ENCODE measurements around the gene DIAPH3.

DIAPH3 gene

DNA sequence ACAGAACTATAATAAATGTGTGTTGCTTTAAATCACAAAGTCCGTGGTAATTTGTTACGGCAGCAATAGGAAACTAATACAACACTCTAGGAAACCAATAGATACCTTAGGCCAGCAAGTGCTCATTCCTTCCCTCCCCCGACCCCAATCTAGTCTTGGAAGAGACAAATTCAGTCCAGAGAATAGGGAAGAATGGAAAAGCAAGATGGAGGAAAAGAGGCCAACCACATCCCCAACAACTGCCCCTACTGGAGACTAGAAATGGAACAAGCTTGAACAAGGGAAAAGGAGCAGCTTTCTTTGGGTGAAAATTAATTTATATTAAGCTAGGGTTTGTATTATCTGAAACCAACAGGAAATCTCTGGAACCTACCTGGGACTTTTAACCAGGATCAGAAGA, 54.4 kb downstream of the DIAPH3 start:
- no peak for DNase-seq (ENCODE audit: low read depth, low spot score)
- in situ Hi-C loops (cut with HindIII; ENCODE audit: low sequenced_read_pairs), result no loop called here
- TF ChIP-seq, protein P1, sequence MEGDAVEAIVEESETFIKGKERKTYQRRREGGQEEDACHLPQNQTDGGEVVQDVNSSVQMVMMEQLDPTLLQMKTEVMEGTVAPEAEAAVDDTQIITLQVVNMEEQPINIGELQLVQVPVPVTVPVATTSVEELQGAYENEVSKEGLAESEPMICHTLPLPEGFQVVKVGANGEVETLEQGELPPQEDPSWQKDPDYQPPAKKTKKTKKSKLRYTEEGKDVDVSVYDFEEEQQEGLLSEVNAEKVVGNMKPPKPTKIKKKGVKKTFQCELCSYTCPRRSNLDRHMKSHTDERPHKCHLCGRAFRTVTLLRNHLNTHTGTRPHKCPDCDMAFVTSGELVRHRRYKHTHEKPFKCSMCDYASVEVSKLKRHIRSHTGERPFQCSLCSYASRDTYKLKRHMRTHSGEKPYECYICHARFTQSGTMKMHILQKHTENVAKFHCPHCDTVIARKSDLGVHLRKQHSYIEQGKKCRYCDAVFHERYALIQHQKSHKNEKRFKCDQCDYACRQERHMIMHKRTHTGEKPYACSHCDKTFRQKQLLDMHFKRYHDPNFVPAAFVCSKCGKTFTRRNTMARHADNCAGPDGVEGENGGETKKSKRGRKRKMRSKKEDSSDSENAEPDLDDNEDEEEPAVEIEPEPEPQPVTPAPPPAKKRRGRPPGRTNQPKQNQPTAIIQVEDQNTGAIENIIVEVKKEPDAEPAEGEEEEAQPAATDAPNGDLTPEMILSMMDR (IDR thresholded peaks at IDR 0.05; ENCODE audit: low read depth, low read length), result no peak
- no peak overlapping the region for H3K4me3 ChIP-seq (ENCODE audit: low read depth, low read length)

DNA sequence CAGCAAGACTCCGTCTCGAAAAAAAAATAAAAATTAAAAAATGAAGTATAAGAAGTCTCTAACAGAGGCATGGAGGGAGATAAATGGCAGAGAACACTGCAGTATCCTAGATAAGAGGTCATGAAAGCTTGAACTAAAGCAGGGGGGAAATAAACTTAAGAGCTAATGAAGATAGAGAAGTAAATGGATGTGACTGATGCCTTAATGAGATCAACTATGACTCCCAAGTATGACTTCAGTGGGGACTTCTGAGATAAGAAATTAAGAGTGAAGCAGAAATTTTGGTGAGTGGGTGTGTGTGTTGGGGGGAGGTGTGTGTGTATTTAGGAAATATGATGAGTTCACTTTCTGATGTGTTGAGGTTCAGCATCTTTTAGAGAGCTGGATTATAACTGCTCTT, 55.1 kb downstream of the DIAPH3 start:
- TF ChIP-seq, protein P1 (IDR thresholded peaks at IDR 0.05; ENCODE audit: low read depth, low read length), result no peak
- no peak for DNase-seq (ENCODE audit: low read depth, low spot score)
- H3K4me3 ChIP-seq (ENCODE audit: low read depth, low read length), result no peak overlapping the region
- in situ Hi-C loops (cut with HindIII; ENCODE audit: low sequenced_read_pairs), result no loop called here

DNA sequence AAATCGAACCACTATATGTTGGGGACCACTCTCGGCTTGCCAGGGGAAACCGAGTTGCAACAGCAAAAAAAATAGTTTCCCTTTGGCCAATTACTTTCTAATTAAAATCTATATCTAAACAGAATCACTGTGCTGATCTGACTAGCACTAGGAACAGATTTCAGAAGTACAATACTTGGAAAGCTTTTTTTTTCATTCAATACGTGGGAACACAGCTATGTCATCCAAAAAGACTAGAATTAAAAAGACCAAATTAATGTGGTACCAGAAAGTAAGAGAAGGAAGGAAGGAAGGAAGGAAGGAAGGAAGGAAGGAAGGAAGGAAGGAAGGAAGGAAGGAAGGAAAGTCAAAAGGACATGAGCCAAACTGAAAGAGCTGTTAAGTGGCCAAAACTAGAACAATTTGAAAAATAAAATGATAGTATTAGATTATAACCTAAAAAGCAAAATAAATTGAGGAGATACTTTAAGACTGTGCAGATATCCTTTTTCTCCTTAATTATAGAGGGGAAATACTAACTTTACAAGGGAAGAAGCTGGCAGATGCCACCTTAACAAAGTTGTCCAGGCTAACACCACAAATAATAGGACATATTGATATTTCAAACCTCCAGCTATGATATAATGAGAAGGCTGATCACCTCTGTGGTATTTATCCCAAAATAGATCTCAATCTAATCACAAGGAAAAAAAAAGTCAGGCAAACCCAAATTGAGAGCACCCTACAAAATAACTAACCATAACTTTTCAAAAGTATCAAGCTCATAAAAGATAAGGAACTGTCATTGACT, 63.9 kb downstream of the DIAPH3 start:
- no peak for DNase-seq (ENCODE audit: low read depth, low spot score)
- in situ Hi-C loops (cut with HindIII; ENCODE audit: low sequenced_read_pairs), result no loop called here
- TF ChIP-seq, protein P1 (IDR thresholded peaks at IDR 0.05; ENCODE audit: low read depth, low read length), result no peak
- no peak overlapping the region for H3K4me3 ChIP-seq (ENCODE audit: low read depth, low read length)

DNA sequence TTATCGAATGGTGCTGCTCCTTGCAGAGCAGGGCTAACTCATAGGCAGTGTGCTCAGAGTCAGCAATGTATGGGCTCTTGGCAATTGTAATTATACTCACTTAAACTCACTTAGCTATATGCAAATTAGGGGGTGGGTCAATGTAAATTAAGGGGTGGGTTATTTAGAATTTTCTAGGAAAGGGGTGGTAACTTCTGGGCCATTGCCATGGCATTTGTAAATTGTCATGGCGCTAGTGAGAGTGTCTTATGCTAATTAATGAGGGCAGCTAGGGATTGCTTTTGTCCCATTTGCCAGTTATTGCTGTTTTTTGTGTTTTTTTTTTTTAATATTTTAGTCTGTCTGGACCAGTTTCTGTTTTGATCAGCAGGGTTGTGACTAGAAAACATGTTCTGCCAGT, 68.4 kb downstream of the DIAPH3 start:
- no peak overlapping the region for H3K4me3 ChIP-seq (ENCODE audit: low read depth, low read length)
- no peak for DNase-seq (ENCODE audit: low read depth, low spot score)
- in situ Hi-C loops (cut with HindIII; ENCODE audit: low sequenced_read_pairs), result no loop called here
- TF ChIP-seq, protein P1 (IDR thresholded peaks at IDR 0.05; ENCODE audit: low read depth, low read length), result no peak

DNA sequence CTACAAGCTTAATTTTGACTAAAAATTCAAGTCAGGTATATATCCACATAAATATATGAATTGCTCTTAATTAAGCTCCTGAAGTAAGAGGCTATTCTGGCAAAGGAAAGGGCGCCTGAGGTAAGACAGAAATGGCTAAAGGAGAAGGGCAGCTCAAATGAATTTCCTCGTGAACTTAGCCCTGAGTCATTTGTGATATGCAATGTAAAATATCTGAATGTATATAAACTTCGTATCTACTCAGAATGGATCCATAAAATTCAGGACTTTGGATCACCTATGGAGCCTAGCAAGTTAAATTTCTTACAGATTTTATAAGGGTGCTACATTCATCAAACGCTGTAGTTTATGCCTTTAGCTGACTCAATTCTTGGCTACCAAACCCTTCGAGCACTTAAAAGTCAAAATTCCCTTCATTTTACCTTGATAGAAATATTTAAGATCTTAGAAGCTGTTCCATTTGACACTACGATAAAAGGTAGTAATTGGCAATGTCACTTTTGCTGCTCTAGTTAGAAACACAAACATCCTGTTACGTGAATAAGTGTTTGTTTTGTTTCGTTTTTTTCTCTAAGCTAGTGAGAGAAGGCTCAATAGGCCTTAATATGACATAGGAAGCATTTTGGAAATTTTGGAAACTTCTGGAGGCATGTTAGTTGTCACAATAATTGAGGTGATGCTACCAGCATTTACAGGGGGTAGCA, 69.2 kb downstream of the DIAPH3 start:
- in situ Hi-C loops (cut with HindIII; ENCODE audit: low sequenced_read_pairs), result no loop called here
- DNase-seq (ENCODE audit: low read depth, low spot score), result no peak
- TF ChIP-seq, protein P1 (IDR thresholded peaks at IDR 0.05; ENCODE audit: low read depth, low read length), result no peak
- no peak overlapping the region for H3K4me3 ChIP-seq (ENCODE audit: low read depth, low read length)

DNA sequence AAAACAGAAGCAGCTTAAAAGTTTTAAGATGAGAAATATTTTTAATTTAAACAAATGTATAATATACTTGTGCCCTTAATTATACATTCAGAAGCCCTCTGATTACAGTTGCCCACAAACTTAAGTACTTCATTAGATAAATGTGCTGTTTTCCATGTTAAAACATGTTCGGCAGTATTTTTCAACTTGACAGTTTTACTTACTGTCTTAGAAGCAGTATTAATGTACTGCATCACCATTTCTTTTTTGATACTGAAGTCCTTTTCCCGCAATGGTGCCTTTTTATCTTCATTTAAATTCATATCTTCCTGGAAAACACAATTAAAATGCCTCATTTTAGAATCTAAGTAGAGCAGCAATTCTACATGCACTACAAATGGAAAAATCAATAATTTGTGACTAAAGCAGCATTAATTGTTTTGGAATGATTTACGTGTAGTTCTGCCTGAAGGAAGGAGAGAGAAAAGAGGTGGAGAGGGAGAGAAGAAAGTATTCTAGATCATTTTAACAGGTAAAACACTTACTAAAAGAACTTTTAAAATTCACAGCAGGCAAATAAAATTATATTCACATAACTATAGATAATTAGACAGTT, 70.2 kb downstream of the DIAPH3 start:
- TF ChIP-seq, protein P1 (IDR thresholded peaks at IDR 0.05; ENCODE audit: low read depth, low read length), result no peak
- no peak for DNase-seq (ENCODE audit: low read depth, low spot score)
- no peak overlapping the region for H3K4me3 ChIP-seq (ENCODE audit: low read depth, low read length)
- in situ Hi-C loops (cut with HindIII; ENCODE audit: low sequenced_read_pairs), result no loop called here
